Measurements from ENCODE around the gene SLC22A17.

Gene SLC22A17

DNA sequence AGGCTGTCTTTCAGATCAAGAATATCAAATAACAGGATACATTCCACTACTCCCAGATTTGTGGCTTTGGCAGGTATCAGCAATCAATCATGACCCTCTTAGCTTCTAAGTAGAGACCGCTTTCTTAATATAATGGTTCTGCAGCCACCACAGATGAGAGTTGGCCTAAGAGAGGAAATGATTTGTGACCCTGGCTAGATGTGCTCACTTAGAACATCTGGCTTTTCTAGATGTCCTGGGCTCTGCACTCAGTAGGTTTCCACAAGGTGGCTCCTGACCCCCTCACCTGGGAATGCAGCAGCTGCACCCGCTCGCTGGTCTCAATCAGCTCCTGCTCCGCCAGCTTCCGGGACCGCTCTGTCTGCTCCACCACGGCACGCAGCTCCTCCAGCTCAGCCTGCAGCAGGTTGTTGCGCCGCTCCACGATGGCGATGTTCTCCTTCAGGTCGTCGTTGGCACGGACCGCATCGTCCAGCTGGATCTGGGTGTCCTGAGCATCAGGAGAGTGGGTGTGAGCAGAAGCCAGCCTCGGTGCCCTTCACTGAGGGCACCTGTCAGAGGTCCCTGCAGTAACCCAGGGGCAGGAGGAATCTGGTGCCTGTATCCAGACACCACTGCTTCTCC is 33.1 kb upstream of the SLC22A17 start:
- no peak for DNase-seq (ENCODE audit: low spot score)
- TF ChIP-seq, protein P1, sequence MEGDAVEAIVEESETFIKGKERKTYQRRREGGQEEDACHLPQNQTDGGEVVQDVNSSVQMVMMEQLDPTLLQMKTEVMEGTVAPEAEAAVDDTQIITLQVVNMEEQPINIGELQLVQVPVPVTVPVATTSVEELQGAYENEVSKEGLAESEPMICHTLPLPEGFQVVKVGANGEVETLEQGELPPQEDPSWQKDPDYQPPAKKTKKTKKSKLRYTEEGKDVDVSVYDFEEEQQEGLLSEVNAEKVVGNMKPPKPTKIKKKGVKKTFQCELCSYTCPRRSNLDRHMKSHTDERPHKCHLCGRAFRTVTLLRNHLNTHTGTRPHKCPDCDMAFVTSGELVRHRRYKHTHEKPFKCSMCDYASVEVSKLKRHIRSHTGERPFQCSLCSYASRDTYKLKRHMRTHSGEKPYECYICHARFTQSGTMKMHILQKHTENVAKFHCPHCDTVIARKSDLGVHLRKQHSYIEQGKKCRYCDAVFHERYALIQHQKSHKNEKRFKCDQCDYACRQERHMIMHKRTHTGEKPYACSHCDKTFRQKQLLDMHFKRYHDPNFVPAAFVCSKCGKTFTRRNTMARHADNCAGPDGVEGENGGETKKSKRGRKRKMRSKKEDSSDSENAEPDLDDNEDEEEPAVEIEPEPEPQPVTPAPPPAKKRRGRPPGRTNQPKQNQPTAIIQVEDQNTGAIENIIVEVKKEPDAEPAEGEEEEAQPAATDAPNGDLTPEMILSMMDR (IDR thresholded peaks at IDR 0.05; ENCODE audit: extremely low read depth, missing control alignments): no peak

DNA sequence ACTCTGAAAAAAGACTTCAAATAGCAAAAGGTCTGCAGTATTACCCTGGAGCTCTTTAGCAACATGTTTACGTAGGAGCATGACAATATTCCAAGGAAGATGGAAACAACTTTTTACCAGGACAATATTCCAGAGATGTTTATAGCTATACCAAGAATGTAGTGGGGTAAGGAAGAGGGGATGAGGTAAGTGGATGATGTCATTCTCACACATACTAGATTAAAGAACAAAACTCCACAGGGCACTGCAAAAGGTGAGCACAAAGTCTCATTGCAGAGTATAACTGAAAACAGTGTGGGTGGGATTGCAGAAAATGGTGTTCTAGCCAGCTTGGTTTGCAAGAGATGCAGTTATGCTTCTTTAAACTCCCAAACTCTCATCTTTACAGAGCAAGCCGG is 32.6 kb upstream of the SLC22A17 start:
- no peak for DNase-seq (ENCODE audit: low spot score)
- TF ChIP-seq, protein P1 (IDR thresholded peaks at IDR 0.05; ENCODE audit: extremely low read depth, missing control alignments): no peak

DNA sequence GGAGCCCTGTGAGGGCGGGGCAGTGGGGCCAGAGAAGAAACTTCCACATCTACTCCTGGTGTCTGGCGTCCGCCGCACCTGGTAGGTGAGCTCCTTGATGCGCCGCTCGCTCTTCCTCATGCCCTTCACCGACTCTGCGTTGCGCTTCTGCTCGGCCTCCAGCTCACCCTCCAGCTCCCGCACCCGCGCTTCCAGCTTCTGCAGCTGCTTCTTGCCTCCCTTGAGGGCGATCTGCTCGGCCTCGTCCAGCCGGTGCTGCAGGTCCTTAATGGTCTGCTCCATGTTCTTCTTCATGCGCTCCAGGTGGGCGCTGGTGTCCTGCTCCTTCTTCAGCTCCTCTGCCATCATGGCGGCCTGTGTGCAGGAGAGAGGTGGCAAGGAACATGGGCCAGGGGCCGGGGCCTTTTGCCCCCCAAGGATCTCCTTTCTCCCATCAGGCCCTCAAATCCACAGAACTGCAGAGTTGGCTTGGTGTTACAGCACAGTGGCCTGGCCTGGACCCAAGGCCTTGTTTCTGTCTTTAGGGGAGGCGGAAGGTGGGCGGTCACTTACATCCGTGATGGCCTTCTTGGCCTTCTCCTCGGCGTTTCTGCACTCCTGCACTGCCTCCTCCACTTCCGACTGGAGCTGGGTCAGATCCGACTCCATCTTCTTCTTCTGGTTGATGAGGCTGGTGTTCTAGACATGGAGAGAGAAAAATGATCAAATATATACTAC is 31.8 kb upstream of the SLC22A17 start:
- no peak for DNase-seq (ENCODE audit: low spot score)
- TF ChIP-seq, protein P1 (IDR thresholded peaks at IDR 0.05; ENCODE audit: extremely low read depth, missing control alignments): no peak

DNA sequence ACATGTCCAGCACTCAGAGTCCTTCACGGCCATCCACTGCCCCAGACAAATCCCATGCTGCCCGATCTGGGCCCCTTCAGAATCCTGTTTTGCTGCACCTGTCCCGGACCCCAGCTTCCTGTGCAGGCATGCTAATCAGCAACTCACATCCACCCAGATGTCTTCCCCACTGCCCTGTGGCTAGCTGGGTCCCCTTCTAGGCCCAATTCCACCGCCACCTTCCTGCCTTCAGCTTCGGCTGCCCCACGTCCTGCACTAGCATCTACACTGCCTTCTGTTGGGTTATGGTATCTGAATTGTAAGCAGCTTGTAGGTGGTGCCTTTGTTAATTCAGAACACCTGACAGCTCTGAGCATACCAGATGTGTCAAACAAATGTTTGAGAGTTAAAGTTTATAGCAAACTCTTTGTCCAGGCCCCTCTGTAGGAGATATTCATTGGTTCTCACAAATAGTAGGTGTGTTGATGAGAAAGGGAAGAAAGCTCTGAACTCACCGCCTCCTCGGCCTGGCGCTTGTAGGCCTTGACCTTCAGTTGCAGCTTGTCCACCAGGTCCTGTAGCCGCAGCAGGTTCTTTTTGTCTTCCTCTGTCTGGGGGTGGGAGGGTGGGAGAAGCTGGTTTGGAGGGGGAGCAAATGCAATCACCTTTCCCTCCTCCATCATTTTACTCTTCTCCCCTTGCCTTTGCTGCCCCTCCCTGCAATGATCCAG is 30.2 kb upstream of the SLC22A17 start:
- TF ChIP-seq, protein P1 (IDR thresholded peaks at IDR 0.05; ENCODE audit: extremely low read depth, missing control alignments): no peak
- DNase-seq (ENCODE audit: low spot score): no peak

DNA sequence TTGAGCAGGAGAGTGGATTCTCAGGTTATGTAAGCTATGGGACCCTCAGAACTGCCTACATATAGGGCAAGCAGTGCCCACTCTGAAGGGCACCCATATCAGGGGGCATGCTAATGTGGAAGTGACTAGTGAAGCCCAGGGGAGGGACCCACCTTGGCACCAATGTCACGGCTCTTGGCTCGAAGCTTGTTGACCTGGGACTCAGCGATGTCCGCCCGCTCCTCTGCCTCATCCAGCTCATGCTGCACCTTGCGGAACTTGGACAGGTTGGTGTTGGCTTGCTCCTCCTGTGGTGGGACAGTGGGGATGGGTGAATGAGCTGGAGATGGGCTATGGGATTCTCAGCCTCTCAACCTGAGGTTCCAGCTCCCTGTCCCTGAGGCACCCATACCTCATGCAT is 29.6 kb upstream of the SLC22A17 start:
- DNase-seq (ENCODE audit: low spot score): no peak
- TF ChIP-seq, protein P1 (IDR thresholded peaks at IDR 0.05; ENCODE audit: extremely low read depth, missing control alignments): no peak

DNA sequence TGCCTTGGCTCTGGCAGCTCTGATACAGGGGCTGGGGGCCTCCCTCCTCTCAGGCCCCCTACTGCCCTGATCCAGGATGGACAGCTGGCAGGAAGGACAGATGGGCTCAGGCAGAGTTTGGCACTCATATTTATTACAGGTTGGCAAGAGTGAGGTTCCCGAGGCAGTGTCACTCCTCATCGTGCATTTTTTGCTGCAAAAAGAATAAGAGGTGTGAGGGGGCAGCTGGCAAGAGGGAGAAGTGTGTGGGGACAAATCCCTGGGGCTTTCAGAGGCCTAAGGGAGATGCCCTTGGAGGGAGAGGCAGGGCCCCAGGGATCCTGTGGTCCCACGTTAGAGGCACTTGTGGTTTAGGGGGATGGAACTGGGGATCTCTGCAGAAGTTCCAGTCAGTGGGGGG is 29.2 kb upstream of the SLC22A17 start:
- DNase-seq (ENCODE audit: low spot score): no peak
- TF ChIP-seq, protein P1 (IDR thresholded peaks at IDR 0.05; ENCODE audit: extremely low read depth, missing control alignments): no peak

DNA sequence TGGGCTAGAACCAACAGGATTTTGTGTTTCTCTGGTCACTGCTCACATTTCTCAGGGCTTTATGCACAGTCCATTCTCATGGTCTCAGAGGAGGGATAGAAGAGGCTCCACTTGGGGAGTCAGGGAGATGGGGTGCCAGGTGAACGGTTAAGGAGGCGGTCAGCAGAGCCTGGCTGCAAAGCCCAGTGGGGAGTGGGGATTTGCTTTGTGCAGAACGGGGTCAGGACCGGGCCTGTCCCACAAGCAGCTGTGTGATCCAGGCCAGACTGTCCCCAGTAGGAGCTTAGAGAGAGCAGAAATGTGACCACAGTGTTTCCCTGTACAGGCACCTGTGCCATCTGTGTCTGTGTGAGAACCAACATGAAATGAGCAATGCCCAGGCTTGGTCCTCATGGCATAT is 28.3 kb upstream of the SLC22A17 start:
- no peak for DNase-seq (ENCODE audit: low spot score)
- TF ChIP-seq, protein P1 (IDR thresholded peaks at IDR 0.05; ENCODE audit: extremely low read depth, missing control alignments): no peak
